Neuron (in vitro differentiated cells): ENCODE measurements around the gene GRIN2D.
"Not testable (repeated sequence)": the region's sequence is repeated elsewhere in the genome, so short reads cannot be mapped to it uniquely, and the experiment has no call there.

ENCODE experiments used
- H2AFZ ChIP-seq: one replicate; pipeline ENCODE4 v1.6.1; 2013; ENCODE audit warnings: low read depth, mild to moderate bottlenecking, inconsistent platforms, low read length, moderate library complexity
- H3K27me3 ChIP-seq: one replicate; pipeline ENCODE4 v1.6.1; 2013; ENCODE audit warnings: low read length; ENCODE audit not compliant: insufficient read depth
- H3K36me3 ChIP-seq: one replicate; pipeline ENCODE4 v1.6.1; 2013; ENCODE audit warnings: low read length; ENCODE audit not compliant: insufficient read depth
- H3K4me1 ChIP-seq: one replicate; pipeline ENCODE4 v1.6.1; 2013; ENCODE audit warnings: low read length; ENCODE audit not compliant: insufficient read depth
- H3K4me3 ChIP-seq: 2 replicates; pipeline ENCODE4 v1.5.1; 2013; ENCODE audit warnings: mild to moderate bottlenecking, low read length, moderate library complexity
- H3K9me3 ChIP-seq: one replicate; pipeline ENCODE4 v1.6.1; 2013; ENCODE audit warnings: low read length

Gene GRIN2D

DNA sequence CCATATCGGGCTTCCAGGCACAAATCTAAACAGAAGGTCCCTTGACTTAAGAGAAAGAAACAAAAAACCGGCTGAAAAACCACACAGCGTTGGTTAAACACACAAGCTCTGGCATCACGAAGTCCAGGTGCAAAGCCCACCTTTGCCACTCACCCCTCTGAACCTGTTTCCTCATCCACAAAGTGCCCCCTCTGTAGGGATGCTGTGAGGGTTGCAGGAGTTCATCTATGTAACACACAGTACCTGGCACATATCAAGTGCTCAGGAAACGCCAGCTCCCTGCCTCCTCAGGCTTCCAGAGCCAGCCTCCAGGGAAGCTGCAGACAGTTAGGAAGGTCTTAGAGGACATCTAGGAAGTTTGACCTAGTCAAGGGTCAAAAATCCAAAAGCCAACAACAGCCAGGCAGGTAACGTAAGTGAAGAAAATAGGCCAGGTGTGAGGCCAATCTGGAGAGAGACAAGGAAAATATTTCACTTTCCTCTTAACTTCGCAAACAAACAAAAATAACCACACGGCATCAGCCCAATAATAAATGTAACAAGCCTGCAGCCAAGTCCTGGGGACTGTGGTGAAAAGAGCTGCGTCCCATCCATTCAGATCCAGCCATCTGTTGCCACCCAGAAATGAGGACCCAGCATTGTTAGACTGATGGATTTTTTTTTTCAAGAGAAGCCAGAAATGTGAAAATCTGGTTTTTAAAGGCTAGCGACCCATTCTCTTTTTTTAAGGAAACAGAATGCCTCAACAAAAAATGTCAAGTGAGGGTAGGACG is 12.1 kb upstream of the GRIN2D start:
- Histone ChIP-seq H2AFZ (no peak overlapping the region), H3K9me3 (no peaks in the 10 kb centered on the region), H3K4me1 (no peaks in the 10 kb centered on the region), H3K4me3 (no peak overlapping the region), H3K27me3 (no peaks in the 10 kb centered on the region), H3K36me3 (peaks cover 38% of the 10 kb centered on the region)

- H3K27me3 ChIP-seq, result no peaks in the 10 kb centered on the region
- peaks cover 42% of the 10 kb centered on the region for H3K36me3 ChIP-seq
- no peak overlapping the region for H2AFZ ChIP-seq
- no peaks in the 10 kb centered on the region for H3K4me1 ChIP-seq
- H3K4me3 ChIP-seq, result no peak overlapping the region
- H3K9me3 ChIP-seq, result no peaks in the 10 kb centered on the region
Observed at GRCh38 chr19:48382286-48382685, 11.2 kb upstream of the GRIN2D start.

DNA sequence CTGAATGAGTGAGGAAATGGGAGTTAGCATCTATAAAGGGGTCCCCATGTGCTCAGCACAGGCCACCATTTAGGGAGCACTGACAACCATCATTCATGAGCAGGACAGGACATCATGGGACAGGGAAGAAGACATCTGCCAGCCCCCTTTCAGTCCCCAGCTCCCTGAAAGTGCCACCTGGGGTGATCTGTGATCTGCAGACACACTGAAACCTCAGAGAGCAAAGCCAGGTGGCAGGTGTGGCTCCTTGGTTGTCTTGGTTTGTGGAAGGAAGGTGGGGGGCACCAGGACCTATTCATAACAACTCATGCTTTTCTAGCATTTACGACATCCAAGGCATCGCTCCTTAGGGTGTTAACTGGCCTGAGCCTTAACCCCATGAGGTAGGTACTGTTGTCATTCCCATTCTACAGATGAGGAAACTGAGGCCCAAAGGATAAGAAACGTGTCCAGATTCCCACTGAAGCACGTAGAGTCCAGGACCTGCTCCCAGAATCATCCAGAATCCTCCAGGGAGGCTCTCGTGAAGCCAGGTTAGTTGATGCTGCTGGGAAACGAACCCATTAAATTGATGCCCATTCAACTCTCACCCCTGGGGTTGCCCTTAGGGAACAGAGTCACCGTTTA is 7.9 kb upstream of the GRIN2D start:
- no peak overlapping the region for H2AFZ ChIP-seq
- no peaks in the 10 kb centered on the region for H3K4me1 ChIP-seq
- no peak overlapping the region for H3K4me3 ChIP-seq
- H3K9me3 ChIP-seq, result no peaks in the 10 kb centered on the region
- peaks cover 55% of the 10 kb centered on the region for H3K36me3 ChIP-seq
- no peaks in the 10 kb centered on the region for H3K27me3 ChIP-seq

DNA sequence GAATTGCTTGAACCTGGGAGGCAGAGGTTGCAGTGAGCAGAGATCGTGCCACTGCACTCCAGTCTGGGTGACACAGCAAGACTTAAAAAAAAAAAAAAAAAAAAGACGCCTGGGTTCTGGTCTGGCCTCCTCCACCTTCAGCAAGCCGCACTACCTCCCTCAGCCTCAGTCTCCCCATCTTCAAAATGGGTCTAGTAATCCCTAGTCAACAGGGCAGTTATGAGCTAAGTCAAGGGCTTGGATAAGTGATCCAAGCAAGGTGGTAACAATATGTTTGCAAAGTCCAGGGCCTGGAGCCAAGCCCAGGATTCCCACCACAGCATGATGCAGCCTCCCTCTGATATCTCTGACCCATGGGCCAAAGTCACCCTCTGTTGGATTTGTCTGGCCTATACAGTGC is 6.5 kb upstream of the GRIN2D start:
- peaks cover 3% of the 10 kb centered on the region for H3K4me1 ChIP-seq
- H3K9me3 ChIP-seq, result no peaks in the 10 kb centered on the region
- no peak overlapping the region for H2AFZ ChIP-seq
- peaks cover 46% of the 10 kb centered on the region for H3K36me3 ChIP-seq
- no peaks in the 10 kb centered on the region for H3K27me3 ChIP-seq
- H3K4me3 ChIP-seq, result no peak overlapping the region

DNA sequence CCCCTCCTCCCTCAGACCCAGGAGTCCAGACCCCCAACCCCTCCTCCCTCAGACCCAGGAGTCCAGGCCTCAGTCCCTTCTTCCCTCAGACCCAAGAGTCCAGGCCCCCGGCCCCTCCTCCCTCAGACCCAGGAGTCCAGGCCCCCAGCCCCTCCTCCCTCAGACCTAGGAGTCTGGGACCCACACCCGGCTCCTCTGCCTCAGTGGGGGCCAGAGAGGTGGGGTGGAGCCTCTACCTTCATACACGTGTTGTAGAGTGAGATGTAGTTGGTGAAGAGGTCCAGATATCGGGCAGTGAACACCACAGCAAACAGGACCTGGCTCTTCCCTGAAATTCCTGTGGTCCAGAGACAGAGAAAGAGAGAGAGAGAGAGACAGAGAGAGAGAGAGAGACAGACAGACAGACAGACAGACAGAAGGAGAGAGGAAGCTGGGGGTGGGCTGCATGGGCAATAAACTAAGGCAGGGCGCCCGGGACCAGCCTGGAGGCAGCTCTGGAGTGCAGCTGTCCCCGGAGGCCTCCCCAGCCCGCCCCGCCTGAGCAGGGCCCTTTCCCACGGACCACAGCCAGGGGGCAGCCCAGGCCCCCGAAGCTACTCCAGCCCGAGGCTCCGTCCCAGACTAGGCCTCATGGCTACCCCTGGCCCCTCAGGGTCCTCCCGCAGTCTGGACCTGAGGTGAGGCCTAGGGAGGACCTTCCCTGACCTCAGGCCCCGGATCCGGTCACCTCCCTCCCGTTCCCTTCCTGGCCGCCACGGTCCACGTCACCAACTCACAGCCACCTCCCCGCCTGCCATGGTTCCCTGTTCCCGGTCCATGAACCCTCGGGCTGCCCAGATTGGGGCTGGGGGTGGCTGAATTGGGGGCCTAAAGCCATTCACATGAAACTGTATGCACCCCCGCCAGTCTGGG is 3.0 kb upstream of the GRIN2D start:
- peak overlapping the region; percentile 60 for H3K4me3 ChIP-seq
- H3K27me3 ChIP-seq, result no peaks in the 10 kb centered on the region
- H2AFZ ChIP-seq, result peak overlapping the region; percentile 68
- peaks cover 24% of the 10 kb centered on the region for H3K36me3 ChIP-seq
- no peaks in the 10 kb centered on the region for H3K9me3 ChIP-seq
- peaks cover 25% of the 10 kb centered on the region for H3K4me1 ChIP-seq

GRCh38 chr19:48391100-48392005 is 2.1 kb upstream of the GRIN2D start, which contains the start of gene KDELR1:
KDELR1 (minus strand) TSS chr19:48391551; CDS start chr19:48391358, 193 bp downstream.
- Histone ChIP-seq H3K4me1 (peaks cover 32% of the 10 kb centered on the region), H3K36me3 (peaks cover 17% of the 10 kb centered on the region), H3K4me3 (peak within 1 kb of the TSS; percentile 60), H3K27me3 (no peaks in the 10 kb centered on the region), H2AFZ (peak within 1 kb of the TSS; percentile 68), H3K9me3 (no peaks in the 10 kb centered on the region)

- not testable (repeated sequence) for H3K4me3 ChIP-seq, H3K9me3 ChIP-seq, H3K27me3 ChIP-seq, H2AFZ ChIP-seq
- peaks cover 15% of the 10 kb centered on the region for H3K36me3 ChIP-seq
- H3K4me1 ChIP-seq, result peaks cover 37% of the 10 kb centered on the region
Observed at GRCh38 chr19:48392006-48392344, 1.5 kb upstream of the GRIN2D start.

- H3K9me3 ChIP-seq, result no peaks in the 10 kb centered on the region
- peak overlapping the region; percentile 55 for H3K4me3 ChIP-seq
- H3K4me1 ChIP-seq, result peaks cover 43% of the 10 kb centered on the region
- H3K27me3 ChIP-seq, result peaks cover 8% of the 10 kb centered on the region
- peak overlapping the region; percentile 75 for H2AFZ ChIP-seq
- H3K36me3 ChIP-seq, result peaks cover 7% of the 10 kb centered on the region
Observed at GRCh38 chr19:48392860-48393558, 459 bp upstream of the GRIN2D start.

DNA sequence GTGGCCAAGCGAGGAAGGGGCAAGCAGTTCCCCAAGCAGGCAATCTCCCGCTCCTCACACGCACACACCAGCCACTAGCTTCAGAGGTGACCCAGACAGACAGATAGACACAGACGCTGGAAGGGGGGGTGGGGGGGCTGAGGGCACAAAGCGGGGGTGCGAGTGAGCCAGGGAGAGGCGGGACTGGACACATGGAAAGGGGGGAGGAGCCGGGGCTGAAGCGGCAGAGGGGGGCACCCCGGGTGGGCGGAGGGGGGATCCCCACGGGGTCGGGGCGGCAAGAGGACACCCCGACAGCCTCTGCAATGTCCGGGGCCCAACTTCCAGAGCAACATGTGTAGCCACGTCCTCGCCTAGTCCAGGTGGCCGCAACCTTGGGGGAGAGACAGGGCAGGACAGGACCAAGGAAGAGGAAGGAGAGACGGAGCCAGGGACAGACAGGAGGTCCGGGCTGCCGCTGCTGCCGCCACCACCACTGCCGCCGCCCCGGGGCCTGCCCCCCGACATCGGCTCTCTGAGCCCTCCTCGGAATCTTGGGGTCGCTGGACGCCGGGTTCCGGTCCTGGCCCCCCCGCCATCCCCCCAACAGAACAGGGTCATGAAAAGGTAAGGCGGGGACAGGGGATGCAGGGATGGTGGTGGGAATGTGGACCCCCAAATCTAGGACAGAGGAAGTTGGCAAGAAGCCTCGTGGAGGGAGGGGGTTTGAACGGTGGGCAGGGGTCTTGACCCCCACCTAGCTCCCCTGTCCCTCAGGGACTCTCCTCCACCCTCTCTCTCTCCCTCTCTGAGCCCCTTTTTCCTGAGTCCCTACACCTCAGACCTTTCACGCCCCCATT is 1.1 kb downstream of the GRIN2D start:
- peaks cover 11% of the 10 kb centered on the region for H3K27me3 ChIP-seq
- no peaks in the 10 kb centered on the region for H3K36me3 ChIP-seq
- peak overlapping the region; percentile 55 for H3K4me3 ChIP-seq
- peak overlapping the region; percentile 75 for H2AFZ ChIP-seq
- peaks cover 43% of the 10 kb centered on the region for H3K4me1 ChIP-seq
- no peaks in the 10 kb centered on the region for H3K9me3 ChIP-seq

DNA sequence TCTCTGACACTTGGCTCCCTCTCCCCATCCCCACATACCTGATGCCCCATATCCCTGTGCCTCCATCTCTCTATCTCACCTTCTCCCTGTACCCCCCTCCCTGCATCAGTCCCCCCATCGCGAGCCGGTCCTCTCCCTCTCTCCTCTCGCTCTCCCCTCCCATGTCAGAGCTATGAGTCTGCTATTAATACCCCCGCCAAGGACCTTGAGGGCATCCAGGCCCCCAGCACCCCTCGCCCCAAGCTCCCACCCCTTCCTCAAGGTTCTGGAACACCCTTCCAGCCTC is 1.6 kb downstream of the GRIN2D start:
- peaks cover 11% of the 10 kb centered on the region for H3K27me3 ChIP-seq
- no peaks in the 10 kb centered on the region for H3K36me3 ChIP-seq
- H3K9me3 ChIP-seq, result no peaks in the 10 kb centered on the region
- H2AFZ ChIP-seq, result no peak overlapping the region
- peaks cover 43% of the 10 kb centered on the region for H3K4me1 ChIP-seq
- H3K4me3 ChIP-seq, result no peak overlapping the region

- Histone ChIP-seq H3K36me3 (no peaks in the 10 kb centered on the region), H3K4me1 (peaks cover 43% of the 10 kb centered on the region), H2AFZ (no peak overlapping the region), H3K9me3 (no peaks in the 10 kb centered on the region), H3K27me3 (peaks cover 11% of the 10 kb centered on the region), H3K4me3 (no peak overlapping the region)
Observed at GRCh38 chr19:48395499-48395898, 2.0 kb downstream of the GRIN2D start.
